Astrocyte (in vitro differentiated cells and primary cell): Measurements from ENCODE around the gene CALCB. TPM values are rescaled to one million over a fixed set of nuclear protein-coding genes. Genes with fewer than 3 reads are reported as not detected.
A peak's percentile ranks its signal among the peaks of the same experiment; 100 is the strongest.

ENCODE experiments used
- DNase-seq: peaks from one replicate; pipeline ENCODE4 v3.0.0-alpha.2; 2010; ENCODE audit warnings: low read depth
- FAIRE-seq: peaks from 2 replicates; lab custom pipeline; 2011; peaks lifted over from hg19 to GRCh38; lab: Jason Lieb, UNC
- H2AFZ ChIP-seq: 2 replicates; pipeline ENCODE4 v1.6.0; 2012; ENCODE audit warnings: low read depth, low read length, inconsistent platforms
- H3K27ac ChIP-seq: 2 replicates; pipeline ENCODE4 v1.5.1; 2011; ENCODE audit warnings: low read depth, low read length, inconsistent platforms
- H3K27me3 ChIP-seq: 2 replicates; pipeline ENCODE4 v1.6.0; 2011; ENCODE audit warnings: low read length, inconsistent platforms; ENCODE audit not compliant: insufficient read depth
- H3K36me3 ChIP-seq: 2 replicates; pipeline ENCODE4 v1.5.1; 2011; ENCODE audit warnings: low read length, inconsistent platforms; ENCODE audit not compliant: insufficient read depth
- H3K4me1 ChIP-seq: 2 replicates; pipeline ENCODE4 v1.5.1; 2011; ENCODE audit warnings: low read length, inconsistent platforms; ENCODE audit not compliant: insufficient read depth
- H3K4me2 ChIP-seq: 2 replicates; pipeline ENCODE4 v1.6.0; 2012; ENCODE audit warnings: low read length, inconsistent platforms
- H3K4me3 ChIP-seq: 2 replicates; pipeline ENCODE4 v1.5.1; 2011; ENCODE audit warnings: low read depth, mild to moderate bottlenecking, low read length, inconsistent platforms; ENCODE audit not compliant: insufficient read depth
- H3K79me2 ChIP-seq: 2 replicates; pipeline ENCODE4 v1.6.0; 2012; ENCODE audit warnings: mild to moderate bottlenecking, low read length, inconsistent platforms; ENCODE audit not compliant: insufficient read depth
- H3K9ac ChIP-seq: 2 replicates; pipeline ENCODE4 v1.6.0; 2012; ENCODE audit warnings: mild to moderate bottlenecking, low read length, inconsistent platforms
- H3K9me3 ChIP-seq: 2 replicates; pipeline ENCODE4 v1.5.1; 2012; ENCODE audit warnings: low read depth, mild to moderate bottlenecking, low read length, inconsistent platforms; ENCODE audit not compliant: insufficient read depth
- H4K20me1 ChIP-seq: 2 replicates; pipeline ENCODE4 v1.6.0; 2012; ENCODE audit warnings: low read length, inconsistent platforms; ENCODE audit not compliant: insufficient read depth
- H3K27ac Mint-ChIP-seq: one replicate; pipeline ENCODE4 v1.8.0; 2021; ENCODE audit warnings: mild to moderate bottlenecking, mixed read lengths; ENCODE audit not compliant: unreplicated experiment
- H3K27me3 Mint-ChIP-seq: one replicate; pipeline ENCODE4 v1.8.0; 2021; ENCODE audit warnings: low read depth, mixed read lengths; ENCODE audit not compliant: unreplicated experiment
- H3K36me3 Mint-ChIP-seq: one replicate; pipeline ENCODE4 v1.8.0; 2021; ENCODE audit warnings: low read depth, mixed read lengths; ENCODE audit not compliant: unreplicated experiment
- H3K4me1 Mint-ChIP-seq: one replicate; pipeline ENCODE4 v1.8.0; 2021; ENCODE audit warnings: low read depth, mixed read lengths; ENCODE audit not compliant: unreplicated experiment
- H3K4me3 Mint-ChIP-seq: one replicate; pipeline ENCODE4 v1.8.0; 2021; ENCODE audit warnings: mild to moderate bottlenecking, moderate library complexity, mixed read lengths; ENCODE audit not compliant: unreplicated experiment
- H3K9me3 Mint-ChIP-seq: one replicate; pipeline ENCODE4 v1.8.0; 2021; ENCODE audit warnings: mild to moderate bottlenecking, mixed read lengths; ENCODE audit not compliant: unreplicated experiment
- EZH2 ChIP-seq: IDR thresholded peaks from 2 replicates; pipeline ENCODE4 v1.6.1; 2012; ENCODE audit warnings: mild to moderate bottlenecking, low read length, inconsistent platforms; ENCODE audit not compliant: insufficient read depth
- total RNA-seq: library from RNA; stranded (reverse); gene quantifications from 2 replicates; pipeline ENCODE4 v1.2.1, GENCODE V29; 2021
- TF ChIP-seq, protein P1 (sequence below): IDR thresholded peaks from 2 replicates; pipeline ENCODE4 v1.5.1; 2011; ENCODE audit warnings: low read depth, mild to moderate bottlenecking, inconsistent platforms, low read length, moderate library complexity; ENCODE audit not compliant: insufficient read depth

CALCB gene
- total RNA-seq, 1 donor from 2014 or later, result 0.61 TPM

- H4K20me1 ChIP-seq, result no peaks in the 10 kb centered on the region
- no peak overlapping the region for H2AFZ ChIP-seq
- peaks cover 5% of the 10 kb centered on the region for H3K27me3 ChIP-seq
- Mint-ChIP-seq H3K4me3 (no peak overlapping the region), H3K9me3 (no peaks in the 10 kb centered on the region), H3K4me1 (peaks cover 12% of the 10 kb centered on the region), H3K27ac (peak overlapping the region; percentile 98), H3K36me3 (no peaks in the 10 kb centered on the region), H3K27me3 (no peaks in the 10 kb centered on the region)
- no peak overlapping the region for H3K4me3 ChIP-seq
- no peaks in the 10 kb centered on the region for H3K36me3 ChIP-seq
- DNase-seq (no peak), FAIRE-seq (no peak)
- no peak overlapping the region for H3K9ac ChIP-seq
- H3K9me3 ChIP-seq, result no peaks in the 10 kb centered on the region
- TF ChIP-seq, protein P1, sequence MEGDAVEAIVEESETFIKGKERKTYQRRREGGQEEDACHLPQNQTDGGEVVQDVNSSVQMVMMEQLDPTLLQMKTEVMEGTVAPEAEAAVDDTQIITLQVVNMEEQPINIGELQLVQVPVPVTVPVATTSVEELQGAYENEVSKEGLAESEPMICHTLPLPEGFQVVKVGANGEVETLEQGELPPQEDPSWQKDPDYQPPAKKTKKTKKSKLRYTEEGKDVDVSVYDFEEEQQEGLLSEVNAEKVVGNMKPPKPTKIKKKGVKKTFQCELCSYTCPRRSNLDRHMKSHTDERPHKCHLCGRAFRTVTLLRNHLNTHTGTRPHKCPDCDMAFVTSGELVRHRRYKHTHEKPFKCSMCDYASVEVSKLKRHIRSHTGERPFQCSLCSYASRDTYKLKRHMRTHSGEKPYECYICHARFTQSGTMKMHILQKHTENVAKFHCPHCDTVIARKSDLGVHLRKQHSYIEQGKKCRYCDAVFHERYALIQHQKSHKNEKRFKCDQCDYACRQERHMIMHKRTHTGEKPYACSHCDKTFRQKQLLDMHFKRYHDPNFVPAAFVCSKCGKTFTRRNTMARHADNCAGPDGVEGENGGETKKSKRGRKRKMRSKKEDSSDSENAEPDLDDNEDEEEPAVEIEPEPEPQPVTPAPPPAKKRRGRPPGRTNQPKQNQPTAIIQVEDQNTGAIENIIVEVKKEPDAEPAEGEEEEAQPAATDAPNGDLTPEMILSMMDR, result no peak
- no peak for TF ChIP-seq EZH2
- H3K27ac ChIP-seq, result no peak overlapping the region
- H3K4me2 ChIP-seq, result no peak overlapping the region
- H3K4me1 ChIP-seq, result no peaks in the 10 kb centered on the region
- H3K79me2 ChIP-seq, result no peaks in the 10 kb centered on the region
These were observed 20.2 kb upstream of the CALCB start for GRCh38 chr11:15053191-15053685.

DNA sequence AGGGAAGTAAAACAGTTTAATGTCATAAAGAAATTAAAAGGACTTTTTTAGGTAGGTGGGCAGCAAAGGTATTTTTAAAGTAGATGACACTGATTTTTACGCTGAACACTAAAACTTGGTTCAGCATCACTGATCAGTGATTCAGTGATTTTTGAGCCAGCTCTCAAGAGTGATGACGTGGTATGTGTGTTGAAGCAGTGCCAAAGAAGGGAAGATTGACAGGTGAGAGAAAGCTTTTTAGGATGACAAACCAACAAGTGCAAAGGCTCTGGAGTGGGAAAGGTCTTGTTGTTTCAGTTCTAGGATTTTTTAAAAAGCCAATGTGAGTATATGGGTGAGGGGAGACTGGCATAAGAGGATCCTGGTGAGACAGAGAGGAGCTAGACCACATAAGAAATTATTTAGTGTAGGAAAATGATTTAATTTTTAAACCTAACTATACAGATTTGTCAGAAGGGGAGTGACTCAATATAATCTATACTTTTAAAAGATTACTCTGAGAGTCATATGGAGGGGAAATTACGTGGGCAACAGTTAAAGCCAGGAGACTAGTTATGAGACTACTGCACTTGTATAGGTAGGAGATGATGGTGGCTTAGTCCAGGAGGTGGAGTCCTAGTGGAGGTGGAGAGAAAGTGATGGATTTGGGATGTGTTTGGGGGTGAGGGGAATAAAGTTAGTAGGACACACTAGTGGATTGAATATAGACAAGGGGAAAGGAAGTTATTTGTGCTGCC is 17.6 kb upstream of the CALCB start:
- no peak for FAIRE-seq
- Mint-ChIP-seq H3K27me3 (no peaks in the 10 kb centered on the region), H3K4me3 (no peak overlapping the region), H3K4me1 (peaks cover 14% of the 10 kb centered on the region), H3K27ac (no peak overlapping the region), H3K9me3 (no peaks in the 10 kb centered on the region), H3K36me3 (no peaks in the 10 kb centered on the region)
- no peak for DNase-seq
- Histone ChIP-seq H4K20me1 (no peaks in the 10 kb centered on the region), H3K9me3 (no peaks in the 10 kb centered on the region), H3K4me3 (no peak overlapping the region), H3K4me2 (no peak overlapping the region), H3K36me3 (no peaks in the 10 kb centered on the region), H3K4me1 (no peaks in the 10 kb centered on the region), H3K79me2 (no peaks in the 10 kb centered on the region), H3K27me3 (peaks cover 5% of the 10 kb centered on the region), H2AFZ (no peak overlapping the region), H3K9ac (no peak overlapping the region), H3K27ac (no peak overlapping the region)
- TF ChIP-seq, protein P1, result no peak
- no peak for TF ChIP-seq EZH2

DNA sequence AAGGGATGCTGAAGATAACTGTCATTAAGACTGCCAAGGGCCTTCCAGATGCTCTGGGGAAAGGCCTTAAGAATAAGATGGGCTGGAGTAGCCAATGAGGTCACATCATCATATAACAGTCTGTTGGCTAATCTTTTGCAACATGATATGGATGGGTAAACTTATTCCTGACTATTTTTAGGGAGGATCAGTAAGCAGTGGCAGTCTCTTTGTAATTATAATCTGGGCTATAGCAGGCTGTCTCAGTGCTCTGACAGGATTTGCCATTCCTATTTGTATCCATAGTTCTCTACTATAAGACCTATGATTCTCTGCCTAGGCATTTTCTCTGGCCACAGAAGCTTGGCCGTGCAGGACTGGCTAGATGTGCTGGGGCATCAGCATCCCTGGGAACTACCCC is 16.1 kb upstream of the CALCB start:
- Mint-ChIP-seq H3K36me3 (no peaks in the 10 kb centered on the region), H3K27ac (no peak overlapping the region), H3K9me3 (no peaks in the 10 kb centered on the region), H3K27me3 (no peaks in the 10 kb centered on the region), H3K4me1 (peaks cover 14% of the 10 kb centered on the region), H3K4me3 (no peak overlapping the region)
- Histone ChIP-seq H3K4me2 (no peak overlapping the region), H3K4me1 (no peaks in the 10 kb centered on the region), H3K4me3 (no peak overlapping the region), H3K9me3 (no peaks in the 10 kb centered on the region), H3K27me3 (peaks cover 5% of the 10 kb centered on the region), H3K79me2 (no peaks in the 10 kb centered on the region), H3K9ac (no peak overlapping the region), H3K36me3 (no peaks in the 10 kb centered on the region), H4K20me1 (no peaks in the 10 kb centered on the region), H2AFZ (no peak overlapping the region), H3K27ac (no peak overlapping the region)
- TF ChIP-seq EZH2, result no peak
- TF ChIP-seq, protein P1, result no peak
- no peak for DNase-seq
- FAIRE-seq, result no peak
